Karpas-422 (cell line): ENCODE measurements around the gene MAP1LC3A. TPM values are rescaled to one million over a fixed set of nuclear protein-coding genes. Genes with fewer than 3 reads are reported as not detected.

Source experiments
- small RNA-seq: library from RNA; depleted of rRNA; stranded (forward); fragments of <200 nt; gene quantifications from one replicate; pipeline ENCODE3, GENCODE V24; 2014
- total RNA-seq: library from RNA; depleted of rRNA; stranded (reverse); fragments of >200 nt; shearing (Covaris generic); gene quantifications from 2 replicates; pipeline ENCODE4 v1.2.3, GENCODE V29; 2014; ENCODE audit warnings: low replicate concordance; rRNA removed

Gene MAP1LC3A
- total RNA-seq, 1 experiment from 2014 or later, result 13.8 TPM

Small RNA genes within 50 kb of the gene (small RNA-seq; reads per million reads assigned to genes)
- not detected for gene RF00019

Other genes starting within 250 kb of the MAP1LC3A start
- 38.7 and 54.8 TPM in 2 replicates for gene ITCH, start 195.4 kb upstream of the MAP1LC3A start, total RNA-seq
- gene DYNLRB1, start 42.3 kb upstream of the MAP1LC3A start, total RNA-seq, result 163 and 179 TPM in 2 replicates
- 13.0 and 18.4 TPM in 2 replicates for gene PIGU, start 118.4 kb downstream of the MAP1LC3A start, total RNA-seq
- gene TP53INP2, start 145.6 kb downstream of the MAP1LC3A start, total RNA-seq, result 4.6 and 8.1 TPM in 2 replicates